SK-N-SH treated with all-trans-retinoic acid at 6 μM for 48 hours (cell line): ENCODE measurements around the gene KIAA1671.

Source experiments
- ATAC-seq: fragments of 200-7000 bp; cut with Tn5 transposase; 3 replicates; pipeline ENCODE4 v1.9.1; 2020; ENCODE audit warnings: mild to moderate bottlenecking, moderate library complexity
- ARNTL ChIP-seq: fragments of 450-650 bp; formaldehyde crosslinking; IDR thresholded peaks from 2 replicates; pipeline ENCODE4 v1.5.0; 2020; ENCODE audit warnings: low read depth, mild to moderate bottlenecking, moderate library complexity, borderline replicate concordance
- BACH2 ChIP-seq: fragments of 250-450 bp; sonication (Bioruptor Pico); IDR thresholded peaks from 2 replicates; pipeline ENCODE4 v1.9.0; 2021; ENCODE audit warnings: mild to moderate bottlenecking, borderline replicate concordance
- CSDC2 ChIP-seq: fragments of 250-450 bp; sonication (Bioruptor Pico); IDR thresholded peaks from 2 replicates; pipeline ENCODE4 v1.5.0; 2020; ENCODE audit warnings: mild to moderate bottlenecking, moderate library complexity
- CSRNP3 ChIP-seq: fragments of 250-450 bp; sonication (Bioruptor Pico); IDR thresholded peaks from 2 replicates; pipeline ENCODE4 v1.5.1; 2021; ENCODE audit warnings: mild to moderate bottlenecking, moderate library complexity
- GLIS3 ChIP-seq: fragments of 250-450 bp; sonication (Bioruptor Pico); IDR thresholded peaks from 2 replicates; pipeline ENCODE4 v1.5.0; 2020; ENCODE audit warnings: mild to moderate bottlenecking, moderate library complexity
- ISL1 ChIP-seq: fragments of 250-450 bp; sonication (Bioruptor Pico); IDR thresholded peaks from 2 replicates; pipeline ENCODE4 v2.1.2; 2022; ENCODE audit warnings: mild to moderate bottlenecking, moderate library complexity
- OSR1 ChIP-seq: fragments of 250-450 bp; sonication (Bioruptor Pico); IDR thresholded peaks from 2 replicates; pipeline ENCODE4 v1.8.0; 2022; ENCODE audit warnings: moderate library complexity, mild to moderate bottlenecking, inconsistent platforms
- PATZ1 ChIP-seq: fragments of 250-450 bp; sonication (Bioruptor Pico); IDR thresholded peaks from 2 replicates; pipeline ENCODE4 v1.8.0; 2020; ENCODE audit warnings: mild to moderate bottlenecking, moderate library complexity, borderline replicate concordance
- POU6F1 ChIP-seq: fragments of 250-450 bp; sonication (Bioruptor Pico); IDR thresholded peaks from 2 replicates; pipeline ENCODE4 v1.8.0; 2021; ENCODE audit warnings: low read depth, mild to moderate bottlenecking, moderate library complexity, borderline replicate concordance
- PPARA ChIP-seq: fragments of 250-450 bp; sonication (Bioruptor Pico); IDR thresholded peaks from 2 replicates; pipeline ENCODE4 v1.5.0; 2020; ENCODE audit warnings: mild to moderate bottlenecking, borderline replicate concordance
- RARB ChIP-seq: fragments of 250-450 bp; sonication (Bioruptor Pico); IDR thresholded peaks from 2 replicates; pipeline ENCODE4 v1.8.0; 2021; ENCODE audit warnings: mild to moderate bottlenecking, moderate library complexity
- TCF4 ChIP-seq: fragments of 250-450 bp; sonication (Bioruptor Pico); IDR thresholded peaks from 2 replicates; pipeline ENCODE4 v1.8.0; 2021; ENCODE audit warnings: mild to moderate bottlenecking, moderate library complexity, borderline replicate concordance
- TOX ChIP-seq: fragments of 250-450 bp; sonication (Bioruptor Pico); IDR thresholded peaks from 2 replicates; pipeline ENCODE4 v1.8.0; 2021; ENCODE audit warnings: mild to moderate bottlenecking, moderate library complexity, borderline replicate concordance
- ZC3H10 ChIP-seq: fragments of 250-450 bp; sonication (Bioruptor Pico); IDR thresholded peaks from 2 replicates; pipeline ENCODE4 v1.5.1; 2021; ENCODE audit warnings: mild to moderate bottlenecking, moderate library complexity
- ZFP3 ChIP-seq: fragments of 250-450 bp; sonication (Bioruptor Pico); IDR thresholded peaks from 2 replicates; pipeline ENCODE4 v1.5.0; 2020; ENCODE audit warnings: mild to moderate bottlenecking, moderate library complexity
- ZFP30 ChIP-seq: fragments of 450-650 bp; formaldehyde crosslinking; IDR thresholded peaks from 2 replicates; pipeline ENCODE4 v1.5.0; 2022; ENCODE audit warnings: mild to moderate bottlenecking, moderate library complexity
- ZNF565 ChIP-seq: fragments of 450-650 bp; formaldehyde crosslinking; conservative IDR thresholded peaks from 2 replicates; pipeline ENCODE4 v1.5.0; 2020; ENCODE audit warnings: low read depth, mild to moderate bottlenecking, moderate library complexity
- ZNF70 ChIP-seq: fragments of 450-650 bp; formaldehyde crosslinking; IDR thresholded peaks from 2 replicates; pipeline ENCODE4 v1.5.0; 2020; ENCODE audit warnings: mild to moderate bottlenecking, moderate library complexity
- ZNF8 ChIP-seq: fragments of 450-650 bp; formaldehyde crosslinking; IDR thresholded peaks from 2 replicates; pipeline ENCODE4 v1.5.0; 2020; ENCODE audit warnings: mild to moderate bottlenecking, moderate library complexity
- TF ChIP-seq, protein P1 (sequence below): fragments of 250-450 bp; sonication (Bioruptor Pico); IDR thresholded peaks from 2 replicates; pipeline ENCODE4 v1.5.1; 2020; ENCODE audit warnings: low read depth, mild to moderate bottlenecking, moderate library complexity
- TF ChIP-seq, protein P2 (sequence below): fragments of 250-450 bp; sonication (Bioruptor Pico); IDR thresholded peaks from 2 replicates; pipeline ENCODE4 v1.5.0; 2020; ENCODE audit warnings: mild to moderate bottlenecking, moderate library complexity

KIAA1671 gene

DNA sequence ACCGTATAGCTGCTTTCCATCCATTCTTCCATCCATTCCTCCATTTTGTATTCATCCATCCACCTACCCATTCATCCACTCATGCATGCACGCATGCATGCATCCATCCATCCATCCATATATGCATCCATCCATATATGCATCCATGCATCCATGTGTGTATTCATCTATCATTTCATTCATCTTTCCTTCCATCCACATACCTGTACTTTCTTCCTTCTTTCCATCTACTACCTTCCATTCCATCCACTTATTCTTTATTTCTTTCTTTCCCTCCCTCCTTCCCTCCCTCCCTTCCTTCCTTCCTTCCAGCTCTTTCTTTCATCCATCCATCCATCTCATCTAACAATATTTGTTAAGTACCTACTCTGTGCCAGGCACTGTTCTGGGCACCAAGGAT is 19.9 kb downstream of the KIAA1671 start:
- ATAC-seq: no peak
- TF ChIP-seq RARB (CRISPR knock-in tag) (no peak), TCF4 (no peak), POU6F1 (CRISPR knock-in tag) (no peak), ZFP30 (CRISPR knock-in tag) (no peak), ZNF8 (CRISPR knock-in tag) (no peak), ARNTL (CRISPR knock-in tag) (no peak)

DNA sequence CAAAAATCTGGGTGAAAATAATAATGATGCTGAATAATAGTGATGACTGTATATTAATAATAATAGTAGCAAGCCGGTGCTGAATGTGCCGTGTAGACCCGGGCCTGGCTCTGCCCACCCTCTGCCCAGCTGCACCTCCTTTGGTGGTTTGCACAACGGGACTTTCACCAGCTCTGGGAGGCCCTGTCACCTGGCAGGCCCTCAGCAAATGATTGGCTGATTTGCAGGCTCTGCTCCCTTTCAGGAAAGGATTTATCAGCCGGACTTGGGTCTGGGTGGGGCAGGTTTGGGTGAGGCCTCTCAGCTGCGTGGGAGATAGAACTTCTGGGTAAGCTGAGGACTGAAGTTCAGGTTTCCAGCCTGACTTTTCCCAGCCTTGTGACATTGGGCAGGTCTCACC is 21.4 kb downstream of the KIAA1671 start:
- ATAC-seq: no peak
- TF ChIP-seq POU6F1 (CRISPR knock-in tag): no peak
- TF ChIP-seq PPARA: no peak
- no peak for TF ChIP-seq GLIS3
- no peak for TF ChIP-seq PATZ1 (CRISPR knock-in tag)
- TF ChIP-seq TOX (CRISPR knock-in tag): no peak
- no peak for TF ChIP-seq BACH2 (CRISPR knock-in tag)
- no peak for TF ChIP-seq ZNF70 (CRISPR knock-in tag)
- no peak for TF ChIP-seq ISL1 (CRISPR knock-in tag)
- TF ChIP-seq ZC3H10 (CRISPR knock-in tag): no peak
- TF ChIP-seq CSRNP3 (CRISPR knock-in tag): no peak
- no peak for TF ChIP-seq CSDC2
- TF ChIP-seq ZNF565 (CRISPR knock-in tag): no peak
- TF ChIP-seq TCF4: no peak
- TF ChIP-seq, protein P1, sequence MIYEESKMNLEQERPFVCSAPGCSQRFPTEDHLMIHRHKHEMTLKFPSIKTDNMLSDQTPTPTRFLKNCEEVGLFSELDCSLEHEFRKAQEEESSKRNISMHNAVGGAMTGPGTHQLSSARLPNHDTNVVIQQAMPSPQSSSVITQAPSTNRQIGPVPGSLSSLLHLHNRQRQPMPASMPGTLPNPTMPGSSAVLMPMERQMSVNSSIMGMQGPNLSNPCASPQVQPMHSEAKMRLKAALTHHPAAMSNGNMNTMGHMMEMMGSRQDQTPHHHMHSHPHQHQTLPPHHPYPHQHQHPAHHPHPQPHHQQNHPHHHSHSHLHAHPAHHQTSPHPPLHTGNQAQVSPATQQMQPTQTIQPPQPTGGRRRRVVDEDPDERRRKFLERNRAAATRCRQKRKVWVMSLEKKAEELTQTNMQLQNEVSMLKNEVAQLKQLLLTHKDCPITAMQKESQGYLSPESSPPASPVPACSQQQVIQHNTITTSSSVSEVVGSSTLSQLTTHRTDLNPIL (CRISPR knock-in tag): no peak
- TF ChIP-seq, all 23 proteins: peak for 0

GRCh38 chr22:24975125-24975640 is 22.7 kb downstream of the KIAA1671 start:
- ATAC-seq: no peak; the same call in 1 of the 3 replicates
- TF ChIP-seq, protein P2, sequence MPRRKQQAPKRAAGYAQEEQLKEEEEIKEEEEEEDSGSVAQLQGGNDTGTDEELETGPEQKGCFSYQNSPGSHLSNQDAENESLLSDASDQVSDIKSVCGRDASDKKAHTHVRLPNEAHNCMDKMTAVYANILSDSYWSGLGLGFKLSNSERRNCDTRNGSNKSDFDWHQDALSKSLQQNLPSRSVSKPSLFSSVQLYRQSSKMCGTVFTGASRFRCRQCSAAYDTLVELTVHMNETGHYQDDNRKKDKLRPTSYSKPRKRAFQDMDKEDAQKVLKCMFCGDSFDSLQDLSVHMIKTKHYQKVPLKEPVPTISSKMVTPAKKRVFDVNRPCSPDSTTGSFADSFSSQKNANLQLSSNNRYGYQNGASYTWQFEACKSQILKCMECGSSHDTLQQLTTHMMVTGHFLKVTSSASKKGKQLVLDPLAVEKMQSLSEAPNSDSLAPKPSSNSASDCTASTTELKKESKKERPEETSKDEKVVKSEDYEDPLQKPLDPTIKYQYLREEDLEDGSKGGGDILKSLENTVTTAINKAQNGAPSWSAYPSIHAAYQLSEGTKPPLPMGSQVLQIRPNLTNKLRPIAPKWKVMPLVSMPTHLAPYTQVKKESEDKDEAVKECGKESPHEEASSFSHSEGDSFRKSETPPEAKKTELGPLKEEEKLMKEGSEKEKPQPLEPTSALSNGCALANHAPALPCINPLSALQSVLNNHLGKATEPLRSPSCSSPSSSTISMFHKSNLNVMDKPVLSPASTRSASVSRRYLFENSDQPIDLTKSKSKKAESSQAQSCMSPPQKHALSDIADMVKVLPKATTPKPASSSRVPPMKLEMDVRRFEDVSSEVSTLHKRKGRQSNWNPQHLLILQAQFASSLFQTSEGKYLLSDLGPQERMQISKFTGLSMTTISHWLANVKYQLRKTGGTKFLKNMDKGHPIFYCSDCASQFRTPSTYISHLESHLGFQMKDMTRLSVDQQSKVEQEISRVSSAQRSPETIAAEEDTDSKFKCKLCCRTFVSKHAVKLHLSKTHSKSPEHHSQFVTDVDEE: no peak
- no peak for TF ChIP-seq ZNF8 (CRISPR knock-in tag)
- TF ChIP-seq RARB (CRISPR knock-in tag): no peak
- no peak for TF ChIP-seq PPARA
- TF ChIP-seq ZFP3 (CRISPR knock-in tag): no peak
- TF ChIP-seq ZFP30 (CRISPR knock-in tag): no peak
- TF ChIP-seq, protein P1 (CRISPR knock-in tag): no peak
- no peak for TF ChIP-seq ZNF70 (CRISPR knock-in tag)
- TF ChIP-seq OSR1 (CRISPR knock-in tag): no peak
- no peak for TF ChIP-seq ARNTL (CRISPR knock-in tag)
- TF ChIP-seq CSRNP3 (CRISPR knock-in tag): no peak
